ENCODE results near the gene FOXN1. TPM values are rescaled to one million over a fixed set of nuclear protein-coding genes. Genes with fewer than 3 reads are reported as not detected.

The FOXN1 gene
- polyA plus RNA-seq, 1 of the 3 experiments (the other 2 are of a cell fraction) = not detected

- Histone ChIP-seq H3K9me3 (no peaks in the 10 kb centered on the region), H3K27me3 (ENCODE audit: insufficient read depth) (no peaks in the 10 kb centered on the region), H3K4me2 (no peak overlapping the region), H4K20me1 (ENCODE audit: insufficient read depth) (no peaks in the 10 kb centered on the region; the same call in 1 of the 2 replicates), H3F3A (replicated peaks; ENCODE audit: insufficient read depth) (no peaks in the 10 kb centered on the region), H3K4me3 (ENCODE audit: low read depth in 2 of 2, low read length in 1 of 2) (no peak overlapping the region), H3K9me2 (no peaks in the 10 kb centered on the region), H2AFZ (ENCODE audit: low read depth) (no peak overlapping the region), H3K9ac (no peak overlapping the region), H3K4me1 (ENCODE audit: control insufficient read depth in 1 of 2, insufficient read depth in 2 of 2, low read depth in 1 of 2, low read length in 1 of 2) (peaks cover 0 to 12% of the 10 kb centered on the region in 2 experiments; a peak in 2 of 4 replicates), H3K36me3 (replicated peaks in 1 of 2; ENCODE audit: control insufficient read depth in 1 of 2, insufficient read depth in 2 of 2, low read length in 1 of 2) (peaks cover 0 to 17% of the 10 kb centered on the region in 2 experiments), H3K27ac (ENCODE audit: low read depth in 2 of 2, low read length in 1 of 2) (no peak overlapping the region), H3K79me2 (ENCODE audit: insufficient read depth) (no peaks in the 10 kb centered on the region)
- ChIA-PET POLR2A (no interaction called here), CTCF (interaction anchor here (1.6 to 4.4 kb wide), 2 partner anchors 11 to 42 kb away, joined by 4 to 47 read pairs; no protein-coding TSS in a partner anchor)
- DNase-seq = no peak
- TF ChIP-seq GABPA (IDR thresholded peaks at IDR 0.05; ENCODE audit: low read depth) (no peak), YY1 (IDR thresholded peaks at IDR 0.05; ENCODE audit: low read depth) (no peak), GATA2 (CRISPR knock-in tag; IDR thresholded peaks at IDR 0.05) (no peak), SIN3A (IDR thresholded peaks at IDR 0.05; ENCODE audit: borderline replicate concordance, low read depth, low read length) (no peak), RXRA (IDR thresholded peaks at IDR 0.05; ENCODE audit: borderline replicate concordance, low read depth) (no peak), TEAD4 (IDR thresholded peaks at IDR 0.05; ENCODE audit: borderline replicate concordance, insufficient read depth) (no peak), NRF1 (IDR thresholded peaks at IDR 0.05; ENCODE audit: low read depth, low read length) (no peak), MEF2A (IDR thresholded peaks at IDR 0.05; ENCODE audit: borderline replicate concordance, low read depth) (no peak), TAF1 (IDR thresholded peaks at IDR 0.05; ENCODE audit: borderline replicate concordance, low read depth, low read length) (no peak)
- TF ChIP-seq, protein P1, sequence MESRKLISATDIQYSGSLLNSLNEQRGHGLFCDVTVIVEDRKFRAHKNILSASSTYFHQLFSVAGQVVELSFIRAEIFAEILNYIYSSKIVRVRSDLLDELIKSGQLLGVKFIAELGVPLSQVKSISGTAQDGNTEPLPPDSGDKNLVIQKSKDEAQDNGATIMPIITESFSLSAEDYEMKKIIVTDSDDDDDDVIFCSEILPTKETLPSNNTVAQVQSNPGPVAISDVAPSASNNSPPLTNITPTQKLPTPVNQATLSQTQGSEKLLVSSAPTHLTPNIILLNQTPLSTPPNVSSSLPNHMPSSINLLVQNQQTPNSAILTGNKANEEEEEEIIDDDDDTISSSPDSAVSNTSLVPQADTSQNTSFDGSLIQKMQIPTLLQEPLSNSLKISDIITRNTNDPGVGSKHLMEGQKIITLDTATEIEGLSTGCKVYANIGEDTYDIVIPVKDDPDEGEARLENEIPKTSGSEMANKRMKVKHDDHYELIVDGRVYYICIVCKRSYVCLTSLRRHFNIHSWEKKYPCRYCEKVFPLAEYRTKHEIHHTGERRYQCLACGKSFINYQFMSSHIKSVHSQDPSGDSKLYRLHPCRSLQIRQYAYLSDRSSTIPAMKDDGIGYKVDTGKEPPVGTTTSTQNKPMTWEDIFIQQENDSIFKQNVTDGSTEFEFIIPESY (IDR thresholded peaks at IDR 0.05; ENCODE audit: borderline replicate concordance, low read depth) = no peak
- TF ChIP-seq, protein P2, sequence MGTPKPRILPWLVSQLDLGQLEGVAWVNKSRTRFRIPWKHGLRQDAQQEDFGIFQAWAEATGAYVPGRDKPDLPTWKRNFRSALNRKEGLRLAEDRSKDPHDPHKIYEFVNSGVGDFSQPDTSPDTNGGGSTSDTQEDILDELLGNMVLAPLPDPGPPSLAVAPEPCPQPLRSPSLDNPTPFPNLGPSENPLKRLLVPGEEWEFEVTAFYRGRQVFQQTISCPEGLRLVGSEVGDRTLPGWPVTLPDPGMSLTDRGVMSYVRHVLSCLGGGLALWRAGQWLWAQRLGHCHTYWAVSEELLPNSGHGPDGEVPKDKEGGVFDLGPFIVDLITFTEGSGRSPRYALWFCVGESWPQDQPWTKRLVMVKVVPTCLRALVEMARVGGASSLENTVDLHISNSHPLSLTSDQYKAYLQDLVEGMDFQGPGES (IDR thresholded peaks at IDR 0.05; ENCODE audit: low read depth, low read length) = no peak
- TF ChIP-seq, protein P3, sequence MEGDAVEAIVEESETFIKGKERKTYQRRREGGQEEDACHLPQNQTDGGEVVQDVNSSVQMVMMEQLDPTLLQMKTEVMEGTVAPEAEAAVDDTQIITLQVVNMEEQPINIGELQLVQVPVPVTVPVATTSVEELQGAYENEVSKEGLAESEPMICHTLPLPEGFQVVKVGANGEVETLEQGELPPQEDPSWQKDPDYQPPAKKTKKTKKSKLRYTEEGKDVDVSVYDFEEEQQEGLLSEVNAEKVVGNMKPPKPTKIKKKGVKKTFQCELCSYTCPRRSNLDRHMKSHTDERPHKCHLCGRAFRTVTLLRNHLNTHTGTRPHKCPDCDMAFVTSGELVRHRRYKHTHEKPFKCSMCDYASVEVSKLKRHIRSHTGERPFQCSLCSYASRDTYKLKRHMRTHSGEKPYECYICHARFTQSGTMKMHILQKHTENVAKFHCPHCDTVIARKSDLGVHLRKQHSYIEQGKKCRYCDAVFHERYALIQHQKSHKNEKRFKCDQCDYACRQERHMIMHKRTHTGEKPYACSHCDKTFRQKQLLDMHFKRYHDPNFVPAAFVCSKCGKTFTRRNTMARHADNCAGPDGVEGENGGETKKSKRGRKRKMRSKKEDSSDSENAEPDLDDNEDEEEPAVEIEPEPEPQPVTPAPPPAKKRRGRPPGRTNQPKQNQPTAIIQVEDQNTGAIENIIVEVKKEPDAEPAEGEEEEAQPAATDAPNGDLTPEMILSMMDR (IDR thresholded peaks at IDR 0.05) = no peak
- 55% methylated on average over 2 of the region's 2 CpGs for WGBS (ENCODE audit: low lambda C conversion rate)
Measured at GRCh38 chr17:28545141-28545503, 39.0 kb downstream of the FOXN1 start.
